ENCODE results near the gene RERE.

DNA sequence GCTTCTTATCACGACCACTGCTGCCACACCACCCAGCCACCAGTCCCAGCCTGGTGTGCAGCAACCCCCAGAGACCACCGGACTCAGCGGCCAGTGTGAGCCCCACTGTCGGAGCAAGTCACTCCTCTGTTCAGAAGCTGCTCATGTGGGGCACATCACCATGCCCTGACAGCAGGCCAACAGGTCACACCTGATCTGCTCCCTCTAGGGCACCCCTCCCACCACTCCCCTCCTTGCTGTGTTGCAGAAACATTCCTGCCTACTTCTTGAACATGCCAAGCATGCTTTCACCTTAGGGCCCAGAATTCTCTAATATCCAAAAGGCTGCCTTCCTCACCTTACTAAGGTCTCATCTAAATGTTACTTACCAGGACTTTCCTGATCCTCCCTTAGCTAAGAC, 353.1 kb downstream of the RERE start:
- TF ChIP-seq, protein P1, sequence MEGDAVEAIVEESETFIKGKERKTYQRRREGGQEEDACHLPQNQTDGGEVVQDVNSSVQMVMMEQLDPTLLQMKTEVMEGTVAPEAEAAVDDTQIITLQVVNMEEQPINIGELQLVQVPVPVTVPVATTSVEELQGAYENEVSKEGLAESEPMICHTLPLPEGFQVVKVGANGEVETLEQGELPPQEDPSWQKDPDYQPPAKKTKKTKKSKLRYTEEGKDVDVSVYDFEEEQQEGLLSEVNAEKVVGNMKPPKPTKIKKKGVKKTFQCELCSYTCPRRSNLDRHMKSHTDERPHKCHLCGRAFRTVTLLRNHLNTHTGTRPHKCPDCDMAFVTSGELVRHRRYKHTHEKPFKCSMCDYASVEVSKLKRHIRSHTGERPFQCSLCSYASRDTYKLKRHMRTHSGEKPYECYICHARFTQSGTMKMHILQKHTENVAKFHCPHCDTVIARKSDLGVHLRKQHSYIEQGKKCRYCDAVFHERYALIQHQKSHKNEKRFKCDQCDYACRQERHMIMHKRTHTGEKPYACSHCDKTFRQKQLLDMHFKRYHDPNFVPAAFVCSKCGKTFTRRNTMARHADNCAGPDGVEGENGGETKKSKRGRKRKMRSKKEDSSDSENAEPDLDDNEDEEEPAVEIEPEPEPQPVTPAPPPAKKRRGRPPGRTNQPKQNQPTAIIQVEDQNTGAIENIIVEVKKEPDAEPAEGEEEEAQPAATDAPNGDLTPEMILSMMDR (IDR thresholded peaks at IDR 0.05; ENCODE audit: low read depth, low read length, poor library complexity, severe bottlenecking) = no peak
- no peak for TF ChIP-seq EZH2phosphoT487 (IDR thresholded peaks at IDR 0.05; ENCODE audit: borderline replicate concordance, low read length)
